Cardiac muscle cell (in vitro differentiated cells and primary cell): ENCODE measurements around the gene IGBP1. TPM values are rescaled to one million over a fixed set of nuclear protein-coding genes. Genes with fewer than 3 reads are reported as not detected.
A peak's percentile ranks its signal among the peaks of the same experiment; 100 is the strongest.

Experiments used
- DNase-seq, 2 donors: peaks; one replicate each; pipeline versions ENCODE4 v3.0.0 to v3.0.0-alpha.2; 2010 to 2017; ENCODE audit warnings: low read depth in 1 of 2, low spot score in 1 of 2
- H3K27ac ChIP-seq: fragments of 200-600 bp; sonication (generic); 2 replicates; pipeline ENCODE4 v1.5.1; 2016
- H3K27me3 ChIP-seq: fragments of 200-600 bp; sonication (generic); 2 replicates; pipeline ENCODE4 v1.6.0; 2016; ENCODE audit warnings: control low read depth
- H3K36me3 ChIP-seq: fragments of 200-600 bp; sonication (generic); 2 replicates; pipeline ENCODE4 v1.5.1; 2016; ENCODE audit warnings: control low read depth
- H3K4me1 ChIP-seq: fragments of 200-600 bp; sonication (generic); 2 replicates; pipeline ENCODE4 v1.8.1; 2017; ENCODE audit warnings: low read depth, mild to moderate bottlenecking, mixed run types
- H3K4me3 ChIP-seq: fragments of 200-600 bp; sonication (generic); 2 replicates; pipeline ENCODE4 v1.5.1; 2016; ENCODE audit warnings: mild to moderate bottlenecking
- H3K9me3 ChIP-seq: fragments of 200-600 bp; sonication (generic); 2 replicates; pipeline ENCODE4 v1.5.1; 2017; ENCODE audit warnings: low read depth, mild to moderate bottlenecking, control low read depth
- polyA plus RNA-seq: library from polyadenylated mRNA; unstranded; fragments of >200 nt; fragmentation: Nextera tagmentation; extraction: Ambion mirVana; gene quantifications from 2 replicates; pipeline ENCODE4 v1.2.1, GENCODE V29; 2016
- total RNA-seq: library from RNA; depleted of rRNA; stranded (reverse); fragments of >200 nt; gene quantifications from 2 replicates; pipeline ENCODE4 v1.2.3, GENCODE V29; 2016
- TF ChIP-seq, protein P1 (sequence below): IDR thresholded peaks from 2 replicates; pipeline ENCODE4 v1.5.1; 2012; ENCODE audit warnings: low read depth, mild to moderate bottlenecking, low read length

IGBP1 gene
- total and polyA plus RNA-seq, 2 experiments from 2014 or later: 27.6 to 78.5 TPM

GRCh38 chrX:70176938-70177533 is 43.8 kb downstream of the IGBP1 start, which contains the start of gene DGAT2L6:
DGAT2L6 (plus strand) TSS chrX:70177483; CDS start chrX:70177583, 100 bp downstream.
- Histone ChIP-seq H3K9me3 (no peaks in the 10 kb centered on the region), H3K27ac (no peak within 1 kb of the TSS), H3K4me3 (no peak within 1 kb of the TSS), H3K36me3 (no peaks in the 10 kb centered on the region), H3K27me3 (no peaks in the 10 kb centered on the region), H3K4me1 (no peaks in the 10 kb centered on the region)
- no peak for DNase-seq
- TF ChIP-seq, protein P1, sequence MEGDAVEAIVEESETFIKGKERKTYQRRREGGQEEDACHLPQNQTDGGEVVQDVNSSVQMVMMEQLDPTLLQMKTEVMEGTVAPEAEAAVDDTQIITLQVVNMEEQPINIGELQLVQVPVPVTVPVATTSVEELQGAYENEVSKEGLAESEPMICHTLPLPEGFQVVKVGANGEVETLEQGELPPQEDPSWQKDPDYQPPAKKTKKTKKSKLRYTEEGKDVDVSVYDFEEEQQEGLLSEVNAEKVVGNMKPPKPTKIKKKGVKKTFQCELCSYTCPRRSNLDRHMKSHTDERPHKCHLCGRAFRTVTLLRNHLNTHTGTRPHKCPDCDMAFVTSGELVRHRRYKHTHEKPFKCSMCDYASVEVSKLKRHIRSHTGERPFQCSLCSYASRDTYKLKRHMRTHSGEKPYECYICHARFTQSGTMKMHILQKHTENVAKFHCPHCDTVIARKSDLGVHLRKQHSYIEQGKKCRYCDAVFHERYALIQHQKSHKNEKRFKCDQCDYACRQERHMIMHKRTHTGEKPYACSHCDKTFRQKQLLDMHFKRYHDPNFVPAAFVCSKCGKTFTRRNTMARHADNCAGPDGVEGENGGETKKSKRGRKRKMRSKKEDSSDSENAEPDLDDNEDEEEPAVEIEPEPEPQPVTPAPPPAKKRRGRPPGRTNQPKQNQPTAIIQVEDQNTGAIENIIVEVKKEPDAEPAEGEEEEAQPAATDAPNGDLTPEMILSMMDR: no peak

DNA sequence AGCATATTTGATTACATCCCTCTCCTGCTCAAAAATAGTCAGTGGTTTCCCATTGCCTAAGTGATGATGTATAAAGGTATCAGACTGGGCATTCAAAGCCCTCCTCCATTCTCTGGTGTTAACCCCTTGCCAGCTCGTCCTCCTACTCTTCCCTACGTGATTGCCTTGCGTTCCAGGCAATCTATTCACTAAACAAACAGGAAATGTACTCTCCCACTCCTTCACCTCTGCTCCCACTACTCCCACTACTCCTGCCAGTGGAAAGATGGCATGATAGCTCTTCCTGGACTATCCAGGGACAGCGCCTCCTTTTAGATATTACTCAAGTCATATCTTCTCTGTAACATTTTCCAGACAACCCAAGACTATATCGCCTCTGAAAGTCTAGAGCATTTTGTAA is 49.8 kb downstream of the IGBP1 start:
- Histone ChIP-seq H3K9me3 (no peaks in the 10 kb centered on the region), H3K36me3 (no peaks in the 10 kb centered on the region), H3K27ac (no peak overlapping the region), H3K4me1 (no peaks in the 10 kb centered on the region), H3K27me3 (no peaks in the 10 kb centered on the region), H3K4me3 (no peak overlapping the region)
- DNase-seq: peak in 1 of 2 donors; percentile 33
- TF ChIP-seq, protein P1: no peak

GRCh38 chrX:70190225-70190624 is 57.0 kb downstream of the IGBP1 start:
- no peaks in the 10 kb centered on the region for H3K36me3 ChIP-seq
- no peaks in the 10 kb centered on the region for H3K27me3 ChIP-seq
- no peak for DNase-seq
- no peaks in the 10 kb centered on the region for H3K4me1 ChIP-seq
- no peak overlapping the region for H3K4me3 ChIP-seq
- H3K9me3 ChIP-seq: no peaks in the 10 kb centered on the region
- TF ChIP-seq, protein P1: no peak
- H3K27ac ChIP-seq: no peak overlapping the region

DNA sequence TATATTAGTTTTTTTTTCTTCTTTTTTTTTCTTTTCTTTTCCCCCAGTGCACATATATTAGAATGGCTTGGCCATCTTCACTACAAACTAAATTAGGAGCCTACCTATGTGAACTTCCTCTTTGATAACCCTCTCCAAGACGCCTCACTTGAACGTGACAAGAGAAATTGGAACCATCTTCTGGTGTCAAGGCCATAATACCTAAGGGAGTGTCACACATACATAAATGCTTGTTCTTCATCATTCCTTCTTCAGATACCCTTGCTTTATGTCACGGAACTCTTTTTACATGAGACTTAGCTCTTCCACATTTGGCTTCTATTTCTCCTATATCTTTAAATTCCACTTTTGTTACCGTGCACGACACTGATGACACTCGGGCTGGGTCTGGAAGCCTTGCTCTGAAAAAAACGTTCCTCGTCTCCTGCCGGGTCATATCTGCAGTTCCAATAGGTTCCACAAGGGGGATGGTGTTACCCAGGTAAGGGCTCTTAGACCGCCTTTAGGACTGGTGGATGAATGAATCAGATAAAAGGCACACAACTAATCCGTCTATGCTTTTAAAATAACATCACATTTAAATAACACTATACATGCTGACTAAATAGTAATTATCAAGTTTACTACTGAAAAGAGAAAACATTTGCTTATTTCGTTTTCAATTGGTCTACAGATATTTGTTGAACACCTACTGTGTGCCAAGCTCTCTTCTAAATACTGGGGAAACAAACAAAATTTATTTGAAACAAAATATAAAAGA is 63.9 kb downstream of the IGBP1 start:
- H3K27me3 ChIP-seq: no peaks in the 10 kb centered on the region
- H3K4me3 ChIP-seq: no peak overlapping the region
- H3K27ac ChIP-seq: no peak overlapping the region
- TF ChIP-seq, protein P1: peak; percentile 67
- no peaks in the 10 kb centered on the region for H3K36me3 ChIP-seq
- H3K9me3 ChIP-seq: no peaks in the 10 kb centered on the region
- no peaks in the 10 kb centered on the region for H3K4me1 ChIP-seq
- DNase-seq: peak; percentile 36 to 61

DNA sequence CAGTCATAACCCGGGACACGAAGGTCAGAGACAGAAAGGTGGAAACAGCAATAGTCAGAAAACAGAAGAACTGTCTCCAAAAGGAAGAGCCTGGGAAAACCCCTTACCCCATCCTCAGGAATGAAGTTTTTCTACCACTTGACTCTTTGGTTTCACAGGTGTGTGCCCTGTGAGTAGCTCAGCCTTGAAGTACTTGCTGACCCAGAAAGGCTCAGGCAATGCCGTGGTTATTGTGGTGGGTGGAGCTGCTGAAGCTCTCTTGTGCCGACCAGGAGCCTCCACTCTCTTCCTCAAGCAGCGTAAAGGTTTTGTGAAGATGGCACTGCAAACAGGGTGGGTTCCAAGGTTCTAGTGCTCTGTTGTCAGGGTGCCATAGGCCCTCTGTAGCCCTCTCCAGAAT is 68.5 kb downstream of the IGBP1 start:
- TF ChIP-seq, protein P1: no peak
- H3K27me3 ChIP-seq: no peaks in the 10 kb centered on the region
- H3K9me3 ChIP-seq: no peaks in the 10 kb centered on the region
- H3K4me1 ChIP-seq: no peaks in the 10 kb centered on the region
- no peak for DNase-seq
- H3K36me3 ChIP-seq: no peaks in the 10 kb centered on the region
- H3K27ac ChIP-seq: no peak overlapping the region
- H3K4me3 ChIP-seq: no peak overlapping the region
